NT2/D1 (cell line): ENCODE data around the gene ENTREP1.

ENCODE experiments used
- DNase-seq: peaks from one replicate; pipeline ENCODE4 v3.0.0-alpha.2; 2011; ENCODE audit warnings: low read depth, low spot score
- H3K27me3 ChIP-seq: 2 replicates; pipeline ENCODE4 v1.6.0; 2011; ENCODE audit warnings: mild to moderate bottlenecking; ENCODE audit not compliant: insufficient read length, insufficient read depth
- H3K36me3 ChIP-seq: 2 replicates; pipeline ENCODE4 v1.6.1; 2011; ENCODE audit warnings: mild to moderate bottlenecking, low read length, mixed read lengths; ENCODE audit not compliant: insufficient read depth, insufficient read length
- H3K4me1 ChIP-seq: 2 replicates; pipeline ENCODE4 v1.5.1; 2011; ENCODE audit not compliant: insufficient read depth, insufficient read length
- H3K4me3 ChIP-seq: 2 replicates; pipeline ENCODE4 v1.5.1; 2011; ENCODE audit warnings: low read depth; ENCODE audit not compliant: insufficient read length
- H3K9ac ChIP-seq: 2 replicates; pipeline ENCODE4 v1.6.0; 2011; ENCODE audit warnings: low read depth; ENCODE audit not compliant: insufficient read length
- H3K9me3 ChIP-seq: 2 replicates; pipeline ENCODE4 v1.5.1; 2011; ENCODE audit warnings: mild to moderate bottlenecking, low read length; ENCODE audit not compliant: insufficient read depth
- SUZ12 ChIP-seq: IDR thresholded peaks from 2 replicates; pipeline ENCODE4 v1.6.1; 2011; ENCODE audit not compliant: insufficient read length, insufficient read depth; ENCODE audit errors: extremely low read depth
- YY1 ChIP-seq: IDR thresholded peaks from 2 replicates; pipeline ENCODE4 v1.6.1; 2011; ENCODE audit not compliant: insufficient read length, insufficient read depth
- ZNF274 ChIP-seq: IDR thresholded peaks from 2 replicates; pipeline ENCODE4 v1.6.1; 2011; ENCODE audit warnings: mild to moderate bottlenecking, low read depth, low read length

Gene ENTREP1

GRCh38 chr9:69334317-69334716 lies 9.3 kb downstream of the ENTREP1 start:
- no peak overlapping the region for H3K9ac ChIP-seq
- no peak overlapping the region for H3K4me3 ChIP-seq
- no peaks in the 10 kb centered on the region for H3K36me3 ChIP-seq
- DNase-seq = no peak
- TF ChIP-seq YY1 (no peak), SUZ12 (no peak), ZNF274 (no peak)
- H3K27me3 ChIP-seq = no peaks in the 10 kb centered on the region
- H3K4me1 ChIP-seq = no peaks in the 10 kb centered on the region
- H3K9me3 ChIP-seq = no peaks in the 10 kb centered on the region

- Histone ChIP-seq H3K36me3 (no peaks in the 10 kb centered on the region), H3K4me1 (no peaks in the 10 kb centered on the region), H3K9me3 (no peaks in the 10 kb centered on the region), H3K9ac (no peak overlapping the region), H3K27me3 (no peaks in the 10 kb centered on the region), H3K4me3 (no peak overlapping the region)
- DNase-seq = no peak
- TF ChIP-seq SUZ12 (no peak), YY1 (no peak)
Observed at GRCh38 chr9:69339620-69340019, 14.6 kb downstream of the ENTREP1 start.

GRCh38 chr9:69340631-69341030 lies 15.6 kb downstream of the ENTREP1 start:
- Histone ChIP-seq H3K27me3 (no peaks in the 10 kb centered on the region), H3K4me3 (no peak overlapping the region), H3K9me3 (no peaks in the 10 kb centered on the region), H3K9ac (no peak overlapping the region), H3K4me1 (no peaks in the 10 kb centered on the region), H3K36me3 (no peaks in the 10 kb centered on the region)
- no peak for TF ChIP-seq ZNF274
- TF ChIP-seq YY1 = no peak
- TF ChIP-seq SUZ12 = no peak
- DNase-seq = no peak

GRCh38 chr9:69342769-69343168 lies 17.8 kb downstream of the ENTREP1 start:
- H3K9ac ChIP-seq = no peak overlapping the region
- DNase-seq = no peak
- no peaks in the 10 kb centered on the region for H3K4me1 ChIP-seq
- no peaks in the 10 kb centered on the region for H3K9me3 ChIP-seq
- H3K27me3 ChIP-seq = no peaks in the 10 kb centered on the region
- no peak overlapping the region for H3K4me3 ChIP-seq
- no peak for TF ChIP-seq SUZ12
- no peak for TF ChIP-seq YY1
- no peak for TF ChIP-seq ZNF274
- no peaks in the 10 kb centered on the region for H3K36me3 ChIP-seq

GRCh38 chr9:69344459-69344858 lies 19.4 kb downstream of the ENTREP1 start:
- H3K4me1 ChIP-seq = no peaks in the 10 kb centered on the region
- H3K36me3 ChIP-seq = no peaks in the 10 kb centered on the region
- DNase-seq = no peak
- peaks cover 2% of the 10 kb centered on the region; the same call in 1 of the 2 replicates for H3K9me3 ChIP-seq
- H3K9ac ChIP-seq = no peak overlapping the region
- H3K4me3 ChIP-seq = no peak overlapping the region
- TF ChIP-seq ZNF274 (no peak), YY1 (no peak), SUZ12 (no peak)
- H3K27me3 ChIP-seq = no peaks in the 10 kb centered on the region

GRCh38 chr9:69346596-69347390 lies 21.8 kb downstream of the ENTREP1 start:
- TF ChIP-seq ZNF274 (no peak), YY1 (no peak), SUZ12 (no peak)
- Histone ChIP-seq H3K4me3 (no peak overlapping the region), H3K4me1 (no peaks in the 10 kb centered on the region), H3K9ac (no peak overlapping the region), H3K36me3 (no peaks in the 10 kb centered on the region), H3K9me3 (peaks cover 12% of the 10 kb centered on the region; the same call in 1 of the 2 replicates), H3K27me3 (no peaks in the 10 kb centered on the region)
- DNase-seq = no peak

- Histone ChIP-seq H3K4me3 (no peak overlapping the region), H3K9ac (no peak overlapping the region), H3K9me3 (peaks cover 12% of the 10 kb centered on the region; the same call in 1 of the 2 replicates), H3K27me3 (no peaks in the 10 kb centered on the region), H3K4me1 (no peaks in the 10 kb centered on the region), H3K36me3 (no peaks in the 10 kb centered on the region)
- TF ChIP-seq SUZ12 (no peak), YY1 (no peak), ZNF274 (no peak)
- no peak for DNase-seq
Observed at GRCh38 chr9:69347607-69348006, 22.6 kb downstream of the ENTREP1 start.
